Measurements from ENCODE around the gene BABAM2. TPM values are rescaled to one million over a fixed set of nuclear protein-coding genes. Genes with fewer than 3 reads are reported as not detected.

Gene BABAM2
- polyA plus RNA-seq, 4 donors = 30.1 to 59.3 (median 55.6) TPM

GRCh38 chr2:28150236-28150915 lies 259.8 kb downstream of the BABAM2 start:
- no peak for DNase-seq (ENCODE audit: low read depth in 4 of 4, low spot score in 3 of 4)

GRCh38 chr2:28150994-28151393 lies 260.5 kb downstream of the BABAM2 start:
- DNase-seq (ENCODE audit: low read depth in 4 of 4, low spot score in 3 of 4) = no peak

DNA sequence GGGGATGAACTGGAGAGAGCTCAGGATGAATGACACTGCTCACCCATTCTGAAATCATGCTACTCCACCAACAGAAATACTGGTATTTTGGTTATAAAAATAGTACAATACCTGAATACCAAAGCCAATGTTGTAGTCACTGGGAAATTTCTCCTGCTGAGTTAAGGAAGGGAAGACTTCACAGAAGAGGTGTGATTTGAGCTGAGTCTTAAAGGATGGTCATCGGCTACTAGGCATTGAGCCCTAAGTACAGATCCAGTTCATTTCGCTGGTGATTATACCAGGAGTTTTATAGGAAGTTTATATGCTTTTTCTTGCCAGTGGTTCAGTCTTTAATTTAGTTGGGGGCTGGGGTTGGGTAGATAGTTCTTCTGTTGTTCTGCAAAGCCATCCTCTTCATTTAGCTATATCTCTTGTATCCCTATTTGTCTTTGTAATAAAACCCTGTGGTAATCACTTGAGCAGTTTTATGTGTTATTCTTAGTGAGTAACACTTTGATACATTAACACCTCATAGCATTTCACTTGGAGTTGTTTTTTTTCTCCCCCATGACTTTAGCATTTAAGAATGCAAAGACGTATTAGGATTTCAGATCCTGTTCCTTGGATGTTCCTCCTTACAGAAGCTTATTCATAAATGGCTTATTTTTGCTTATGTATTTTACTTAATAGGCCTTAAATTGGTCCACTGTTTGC lies 262.2 kb downstream of the BABAM2 start:
- DNase-seq (ENCODE audit: low read depth in 4 of 4, low spot score in 3 of 4) = no peak

GRCh38 chr2:28153851-28154250 lies 263.3 kb downstream of the BABAM2 start:
- DNase-seq (ENCODE audit: low read depth in 4 of 4, low spot score in 3 of 4) = no peak

DNA sequence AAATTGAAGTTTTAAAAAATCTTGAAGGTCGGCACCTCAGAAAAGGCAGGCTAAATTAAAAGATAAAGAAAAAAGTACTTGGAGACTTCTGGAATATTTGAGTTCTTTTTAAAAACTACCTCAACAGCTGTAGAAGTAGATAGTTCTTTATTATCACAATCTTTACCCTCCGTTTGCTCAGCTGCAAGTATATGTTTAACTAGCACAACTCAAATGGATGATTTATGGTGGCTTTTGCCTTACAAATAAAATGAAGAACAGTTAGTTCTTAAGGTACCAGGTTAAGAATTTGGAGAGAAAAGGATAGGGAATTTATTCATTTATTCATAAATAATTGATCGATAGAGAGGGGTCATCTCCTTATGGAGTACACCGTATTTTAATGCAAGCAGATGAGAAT lies 264.6 kb downstream of the BABAM2 start:
- no peak for DNase-seq (ENCODE audit: low read depth in 4 of 4, low spot score in 3 of 4)

- DNase-seq (ENCODE audit: low read depth in 4 of 4, low spot score in 3 of 4) = no peak
Observed at GRCh38 chr2:28155627-28156026, 265.1 kb downstream of the BABAM2 start.

GRCh38 chr2:28158791-28159190 lies 268.3 kb downstream of the BABAM2 start:
- no peak for DNase-seq (ENCODE audit: low read depth in 4 of 4, low spot score in 3 of 4)

DNA sequence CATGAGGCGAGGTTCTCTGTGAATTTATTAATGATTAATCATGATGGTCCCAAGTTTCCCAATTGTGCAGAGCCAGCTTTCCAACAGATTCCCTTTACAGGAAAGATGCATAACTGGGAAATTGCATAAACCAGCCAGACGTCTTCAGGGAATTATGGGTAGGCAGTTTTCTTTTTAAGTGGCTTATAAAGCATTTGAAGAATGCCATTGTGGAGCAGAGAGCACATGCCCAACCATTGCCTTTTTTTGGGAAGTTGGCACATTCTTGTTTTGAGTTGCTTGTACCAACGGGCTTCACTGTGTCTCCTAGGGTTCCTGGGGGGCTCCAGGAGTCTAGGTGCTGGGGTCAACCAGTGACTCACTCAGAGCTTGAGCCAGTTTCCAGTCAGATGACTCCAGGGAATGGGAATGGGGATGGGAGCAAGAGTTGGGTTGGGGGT lies 270.5 kb downstream of the BABAM2 start:
- DNase-seq (ENCODE audit: low read depth in 4 of 4, low spot score in 3 of 4) = no peak

DNA sequence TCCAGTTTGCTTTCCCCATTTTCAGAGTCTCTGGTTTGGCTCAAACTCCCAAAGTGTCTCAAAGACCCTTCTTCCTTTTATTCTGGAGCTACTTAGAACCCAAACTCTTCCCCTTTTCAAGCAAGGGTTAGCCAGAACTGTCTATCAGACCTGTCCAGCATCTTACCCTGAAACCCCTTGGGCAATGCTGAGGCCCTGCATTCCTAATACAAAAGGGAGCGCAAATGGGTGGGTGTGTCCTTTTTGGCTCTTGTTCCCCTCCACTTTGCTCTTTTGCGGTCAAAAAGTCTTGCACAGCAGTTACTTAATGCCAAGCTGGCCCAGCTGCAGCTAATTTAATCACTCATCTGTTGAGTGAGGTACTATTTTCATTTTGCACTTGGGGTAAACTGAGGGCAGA lies 270.9 kb downstream of the BABAM2 start:
- no peak for DNase-seq (ENCODE audit: low read depth in 4 of 4, low spot score in 3 of 4)

DNA sequence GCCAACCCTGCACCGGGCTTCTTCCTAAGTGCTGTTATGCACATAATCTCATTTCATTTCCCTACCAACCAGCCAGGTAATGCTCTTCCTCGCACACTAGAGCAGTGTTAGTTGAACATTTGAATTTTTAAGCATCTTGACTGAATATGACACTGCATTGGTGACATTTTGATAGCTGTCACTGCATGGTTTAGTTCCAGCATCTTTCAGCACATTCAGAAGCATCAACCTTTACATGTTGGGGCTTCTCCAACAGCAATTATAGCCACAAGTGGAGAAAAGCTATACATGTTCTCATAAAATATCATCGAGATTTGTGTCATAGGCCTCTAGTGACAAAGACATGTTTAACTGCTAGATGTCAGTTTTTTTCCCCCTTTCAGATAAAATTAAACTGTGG lies 272.0 kb downstream of the BABAM2 start:
- DNase-seq (ENCODE audit: low read depth in 4 of 4, low spot score in 3 of 4) = no peak

DNA sequence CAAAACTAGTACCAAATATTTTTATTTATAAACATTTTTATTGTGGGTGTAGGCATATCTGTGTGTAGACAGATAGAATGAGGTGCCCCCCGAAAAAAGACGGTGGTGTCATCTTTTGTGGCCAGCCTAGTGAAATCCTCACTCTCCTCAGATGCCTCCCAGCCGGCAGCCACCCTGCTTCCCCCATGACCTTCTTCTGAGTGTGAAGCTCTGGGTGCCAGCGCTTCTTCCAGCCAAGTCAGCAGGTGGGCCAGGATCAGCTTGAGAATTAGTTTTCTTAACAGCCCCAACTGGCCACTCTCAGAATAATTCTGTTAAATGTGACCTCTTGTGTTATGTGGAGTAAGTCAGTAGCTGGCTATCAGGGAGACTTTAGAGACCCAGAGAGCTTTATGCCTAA lies 272.5 kb downstream of the BABAM2 start:
- DNase-seq (ENCODE audit: low read depth in 4 of 4, low spot score in 3 of 4) = no peak

GRCh38 chr2:28163627-28164279 lies 273.2 kb downstream of the BABAM2 start:
- no peak for DNase-seq (ENCODE audit: low read depth in 4 of 4, low spot score in 3 of 4)

GRCh38 chr2:28164280-28164801 lies 273.8 kb downstream of the BABAM2 start:
- DNase-seq (ENCODE audit: low read depth in 4 of 4, low spot score in 3 of 4) = peak; percentile 29 to 50 (median 40)

- DNase-seq (ENCODE audit: low read depth in 4 of 4, low spot score in 3 of 4) = no peak
Observed at GRCh38 chr2:28165087-28165635, 274.6 kb downstream of the BABAM2 start.

- no peak for DNase-seq (ENCODE audit: low read depth in 4 of 4, low spot score in 3 of 4)
Observed at GRCh38 chr2:28166956-28167355, 276.4 kb downstream of the BABAM2 start.

DNA sequence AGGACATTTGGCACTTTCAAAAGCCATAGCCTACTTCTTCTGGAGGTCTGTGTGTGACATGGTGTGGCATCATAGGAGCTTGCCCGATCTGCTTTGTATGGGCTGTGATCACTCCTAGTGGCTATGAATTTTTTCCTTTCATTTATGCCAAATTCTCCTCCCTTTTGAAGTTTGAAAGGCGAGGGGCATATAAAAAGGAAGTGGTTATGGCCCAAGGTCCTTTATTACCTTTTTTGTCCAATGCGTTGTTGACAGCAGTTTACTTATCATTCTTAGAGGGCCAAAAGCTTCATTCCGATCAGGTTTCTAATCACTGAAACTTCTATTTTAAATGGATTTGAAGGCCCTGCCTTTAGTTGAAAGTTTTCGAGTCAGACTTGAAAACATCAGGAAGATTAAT lies 277.8 kb downstream of the BABAM2 start:
- no peak for DNase-seq (ENCODE audit: low read depth in 4 of 4, low spot score in 3 of 4)

DNA sequence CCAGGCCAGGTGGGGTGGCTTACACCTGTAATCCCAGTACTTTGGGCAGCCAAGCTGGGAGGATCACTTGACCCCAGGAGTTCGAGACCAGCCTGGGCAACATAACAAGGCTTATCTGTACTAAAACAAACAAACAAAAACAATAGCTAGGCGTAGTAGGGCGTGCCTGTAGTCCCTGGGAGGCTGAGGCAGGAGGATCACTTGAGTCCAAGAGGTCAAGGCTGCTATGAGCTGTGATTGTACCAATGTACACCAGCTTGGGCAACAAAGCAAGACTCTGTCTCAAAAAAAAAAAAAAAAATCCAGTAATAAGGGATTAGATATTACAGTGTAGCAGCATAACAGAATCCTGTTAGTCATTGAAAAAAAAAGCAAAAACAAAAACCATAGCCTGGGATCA lies 279.0 kb downstream of the BABAM2 start:
- DNase-seq (ENCODE audit: low read depth in 4 of 4, low spot score in 3 of 4) = no peak

- DNase-seq (ENCODE audit: low read depth in 4 of 4, low spot score in 3 of 4) = no peak
Observed at GRCh38 chr2:28172114-28172898, 281.8 kb downstream of the BABAM2 start.

- no peak for DNase-seq (ENCODE audit: low read depth in 4 of 4, low spot score in 3 of 4)
Observed at GRCh38 chr2:28173377-28173776, 282.8 kb downstream of the BABAM2 start.

- DNase-seq (ENCODE audit: low read depth in 4 of 4, low spot score in 3 of 4) = no peak
Observed at GRCh38 chr2:28174211-28174610, 283.7 kb downstream of the BABAM2 start.

DNA sequence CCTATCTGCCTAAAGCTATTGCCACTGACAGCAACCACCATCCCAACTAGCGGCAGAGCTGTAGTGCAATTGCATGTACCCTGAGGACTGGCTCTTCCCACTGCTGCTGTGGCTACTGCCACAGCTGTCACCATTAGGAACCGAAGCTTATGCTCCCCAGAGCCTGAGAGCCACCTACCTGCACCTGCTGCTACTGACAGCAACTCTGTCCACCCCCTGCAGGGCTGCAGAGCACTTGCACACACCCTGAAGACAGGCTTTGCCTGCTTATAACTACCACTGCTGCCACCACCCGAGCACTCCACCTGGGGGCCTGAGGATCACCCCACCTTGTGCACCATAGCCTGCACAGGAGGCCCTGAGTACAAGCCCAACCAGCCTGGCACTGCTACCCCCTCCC lies 284.5 kb downstream of the BABAM2 start:
- DNase-seq (ENCODE audit: low read depth in 4 of 4, low spot score in 3 of 4) = no peak

Measured in left renal pelvis (tissue), 4 donors.